Iris pigment epithelial cell (primary cell): ENCODE results near the gene ACTL10.
"Not testable (repeated sequence)": the region's sequence is repeated elsewhere in the genome, so short reads cannot be mapped to it uniquely, and the experiment has no call there.

Experiments
- DNase-seq: peaks from one replicate; pipeline ENCODE4 v3.0.0-alpha.2; 2011; ENCODE audit warnings: low read depth

Gene ACTL10

GRCh38 chr20:33697129-33697528, 30.4 kb downstream of the ACTL10 start:
- no peak for DNase-seq

DNA sequence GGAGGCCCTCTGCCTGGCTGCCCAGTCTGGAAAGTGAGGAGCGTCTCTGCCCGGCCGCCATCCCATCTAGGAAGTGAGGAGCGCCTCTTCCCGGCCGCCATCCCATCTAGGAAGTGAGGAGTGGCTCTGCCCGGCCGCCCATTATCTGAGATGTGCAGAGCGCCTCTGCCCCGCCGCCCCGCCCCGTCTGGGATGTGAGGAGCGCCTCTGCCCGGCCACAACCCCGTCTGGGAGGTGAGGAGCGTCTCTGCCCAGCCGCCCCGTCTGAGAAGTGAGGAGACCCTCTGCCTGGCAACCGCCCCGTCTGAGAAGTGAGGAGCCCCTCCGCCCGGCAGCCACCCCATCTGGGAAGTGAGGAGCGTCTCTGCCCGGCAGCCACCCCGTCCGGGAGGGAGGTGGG, 32.2 kb downstream of the ACTL10 start:
- DNase-seq: not testable (repeated sequence)

DNA sequence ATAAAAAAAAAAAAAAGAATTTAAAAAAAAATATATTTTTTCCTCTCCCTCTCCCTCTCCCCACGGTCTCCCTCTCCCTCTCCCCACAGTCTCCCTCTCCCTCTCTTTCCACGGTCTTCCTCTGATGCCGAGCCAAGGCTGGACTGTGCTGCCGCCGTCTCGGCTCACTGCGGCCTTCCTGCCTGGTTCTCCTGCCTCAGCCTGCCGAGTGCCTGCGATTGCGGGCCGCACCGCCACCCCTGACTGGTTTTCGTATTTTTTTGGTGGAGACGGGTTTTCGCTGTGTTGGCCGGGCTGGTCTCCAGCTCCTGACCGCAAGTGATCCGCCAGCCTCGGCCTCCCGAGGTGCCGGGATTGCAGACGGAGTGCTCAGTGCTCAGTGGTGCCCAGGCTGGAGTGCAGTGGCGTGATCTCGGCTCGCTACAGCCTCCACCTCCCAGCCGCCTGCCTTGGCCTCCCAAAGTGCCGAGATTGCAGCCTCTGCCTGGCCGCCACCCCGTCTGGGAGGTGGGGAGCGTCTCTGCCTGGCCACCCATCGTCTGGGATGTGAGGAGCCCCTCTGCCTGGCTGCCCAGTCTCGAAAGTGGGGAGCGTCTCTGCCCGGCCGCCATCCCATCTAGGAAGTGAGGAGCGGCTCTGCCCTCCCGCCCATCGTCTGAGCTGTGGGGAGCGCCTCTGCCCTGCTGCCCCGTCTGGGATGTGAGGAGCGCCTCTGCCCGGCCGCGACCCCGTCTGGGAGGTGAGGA, 34.1 kb downstream of the ACTL10 start:
- not testable (repeated sequence) for DNase-seq

GRCh38 chr20:33701629-33702450, 35.1 kb downstream of the ACTL10 start:
- no peak for DNase-seq

DNA sequence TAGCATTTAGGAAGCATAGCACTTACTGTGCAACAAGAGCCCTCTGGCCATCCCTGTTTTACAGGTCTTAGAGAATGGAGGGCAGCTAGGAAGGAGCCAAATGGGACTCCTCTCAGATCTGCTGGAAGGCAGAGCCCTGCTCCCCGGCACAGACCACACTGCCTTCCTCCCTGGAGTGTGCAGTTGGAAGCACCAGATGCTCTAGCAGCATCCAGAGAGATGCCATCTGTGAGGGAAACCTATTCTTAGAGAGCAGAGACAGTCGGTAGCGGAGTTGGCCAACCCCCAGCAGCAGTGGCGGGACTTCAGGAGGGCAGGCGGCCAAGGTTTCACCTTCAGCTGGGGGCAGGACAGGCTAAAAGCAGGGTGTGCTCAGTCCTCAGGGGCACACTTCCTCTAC, 36.1 kb downstream of the ACTL10 start:
- DNase-seq: no peak

DNA sequence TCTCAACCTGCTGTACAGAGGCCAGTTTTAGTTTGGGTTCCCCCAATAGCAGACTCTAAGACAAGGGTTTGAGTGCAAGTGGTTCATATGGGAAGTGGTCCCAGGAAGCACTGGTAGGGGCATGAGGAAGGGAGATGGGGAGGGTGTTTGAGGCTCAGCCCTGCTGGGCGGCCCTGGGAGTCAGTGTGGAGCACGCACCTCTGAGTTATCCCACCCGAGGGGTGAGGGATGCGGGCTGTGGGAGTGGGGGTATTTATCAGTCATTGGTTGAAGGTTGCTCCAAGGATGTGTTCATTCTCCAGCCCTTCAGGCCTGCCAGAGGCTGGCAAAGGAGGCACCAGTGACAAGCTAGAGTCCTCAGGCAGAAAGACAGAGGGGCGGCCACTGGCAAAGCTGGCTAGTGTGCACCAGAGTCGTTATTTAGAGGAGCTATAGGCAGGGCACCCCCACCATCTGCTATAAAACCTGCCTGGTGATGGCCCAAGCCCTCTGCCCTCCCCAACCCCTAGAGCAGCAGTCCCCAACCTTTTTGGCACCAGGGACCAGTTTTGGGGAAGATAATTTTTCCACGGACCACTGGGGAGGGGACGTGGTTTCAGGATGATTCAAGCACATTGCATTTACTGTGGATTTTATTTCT, 36.9 kb downstream of the ACTL10 start:
- no peak for DNase-seq

- DNase-seq: no peak
Measured at GRCh38 chr20:33704197-33704924, 37.6 kb downstream of the ACTL10 start.

DNA sequence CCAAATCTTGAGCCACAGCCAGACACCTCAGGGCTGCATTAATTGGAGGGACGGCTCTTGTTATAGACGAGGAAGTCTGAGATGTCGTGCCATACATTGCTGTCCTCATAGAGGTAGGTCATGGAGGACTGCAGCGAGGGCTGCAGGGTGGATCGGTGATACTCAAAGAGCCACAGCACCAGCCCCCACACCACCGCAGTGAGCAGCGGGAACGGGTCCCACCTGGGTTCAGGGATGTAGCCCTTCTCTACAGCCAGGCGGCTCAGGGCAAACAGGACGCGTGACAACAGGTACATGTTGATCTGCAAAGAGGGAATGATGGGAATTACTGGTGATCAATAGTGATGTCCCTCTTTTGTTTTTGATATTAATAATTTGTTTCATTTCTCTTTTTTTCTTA, 40.9 kb downstream of the ACTL10 start:
- DNase-seq: no peak

GRCh38 chr20:33709398-33709797, 42.7 kb downstream of the ACTL10 start:
- DNase-seq: no peak

GRCh38 chr20:33709905-33710541, 43.3 kb downstream of the ACTL10 start:
- DNase-seq: no peak

DNA sequence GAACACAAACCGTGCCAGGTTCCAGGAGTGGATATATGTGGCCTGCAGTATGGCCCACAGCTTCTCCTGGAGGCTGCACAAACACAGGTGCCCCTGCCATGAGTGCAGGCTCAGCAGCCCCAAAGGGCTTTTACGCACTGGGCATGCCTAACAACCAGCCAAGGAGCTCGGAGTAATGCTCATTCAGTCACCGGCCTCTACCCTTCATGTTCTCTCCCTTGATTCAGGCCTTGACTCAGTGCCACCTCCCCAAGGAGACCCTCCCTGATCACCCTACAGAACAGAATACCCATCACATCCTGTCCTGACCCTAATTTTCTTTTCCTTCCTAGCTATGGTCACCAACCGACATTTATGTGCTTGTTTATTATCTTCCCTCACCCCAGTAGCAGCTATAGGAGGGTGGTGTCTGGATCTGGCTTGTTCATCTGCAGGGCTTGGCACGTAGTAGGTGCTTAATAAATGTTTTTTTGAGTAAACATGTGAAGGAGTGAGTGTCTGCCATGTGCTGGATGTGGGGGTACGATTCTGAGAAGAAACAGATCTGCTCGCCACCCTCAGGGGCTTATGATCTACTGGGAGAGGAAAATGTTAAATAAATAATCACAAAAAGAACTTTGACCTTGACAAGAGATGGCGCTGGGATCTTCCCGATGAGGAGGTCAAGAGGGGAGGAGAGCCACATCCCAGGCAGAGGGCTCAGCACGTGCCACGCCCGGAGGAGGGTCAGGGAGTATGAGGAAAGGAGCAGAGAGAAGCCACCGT, 44.1 kb downstream of the ACTL10 start:
- no peak for DNase-seq

- DNase-seq: no peak
Measured at GRCh38 chr20:33711446-33711738, 44.6 kb downstream of the ACTL10 start.

- DNase-seq: no peak
Measured at GRCh38 chr20:33713865-33714367, 47.2 kb downstream of the ACTL10 start.

- DNase-seq: no peak
Measured at GRCh38 chr20:33716498-33716897, 49.8 kb downstream of the ACTL10 start.
